ENCODE data around the gene PKD2L2.

- TF ChIP-seq CTCF (optimal IDR thresholded peaks at IDR 0.05 in 1 of 3, IDR thresholded peaks at IDR 0.05 in 1 of 3, conservative IDR thresholded peaks at IDR 0.05 in 1 of 3; ENCODE audit: extremely low read depth in 1 of 3, insufficient read depth in 2 of 3, low read length in 3 of 3) (no peak), EZH2 (IDR thresholded peaks at IDR 0.05; ENCODE audit: low read length) (no peak)
These were observed 13.3 kb downstream of the PKD2L2 start for GRCh38 chr5:137902408-137903133.

Measured in keratinocyte (primary cell).